K562 (cell line): ENCODE data around the gene MSH4.

Experiments used
- CEBPG ChIP-seq, 3 experiments: fragments of 200-800 bp in 1 of 3; sonication (Bioruptor generic) in 1 of 3; sonication (generic) in 1 of 3; formaldehyde crosslinking in 1 of 3; IDR thresholded peaks in 2 of 3; conservative IDR thresholded peaks in 1 of 3; 2 replicates each; pipeline versions ENCODE4 v1.6.1 to v1.8.0; 2016 to 2022; ENCODE audit warnings: missing compliant biosample characterization in 2 of 3, missing genetic modification characterization in 2 of 3, mild to moderate bottlenecking in 1 of 3, missing genetic modification reagents in 1 of 3
- EP300 ChIP-seq: IDR thresholded peaks from 2 replicates; pipeline ENCODE4 v1.6.1; 2012; ENCODE audit warnings: low read length, improper control_type of control experiment
- HCFC1 ChIP-seq: IDR thresholded peaks from 2 replicates; pipeline ENCODE4 v1.6.1; 2012; ENCODE audit warnings: low read depth, low read length, improper control_type of control experiment
- MBD2 ChIP-seq: sonication (generic); IDR thresholded peaks from 2 replicates; pipeline ENCODE4 v1.6.1; 2016; ENCODE audit warnings: low read depth, borderline replicate concordance
- RNF2 ChIP-seq: sonication (generic); IDR thresholded peaks from 2 replicates; pipeline ENCODE4 v1.6.1; 2016
- SAP30 ChIP-seq: fragments of 200-600 bp; sonication (generic); IDR thresholded peaks from 2 replicates; pipeline ENCODE4 v1.6.1; 2012; ENCODE audit warnings: borderline replicate concordance, low read depth, mild to moderate bottlenecking, moderate library complexity, low read length, control low read depth, inconsistent platforms; ENCODE audit not compliant: insufficient read depth, poor library complexity, severe bottlenecking
- TCF7L2 ChIP-seq: fragments of 150-350 bp; IDR thresholded peaks from 2 replicates; pipeline ENCODE4 v1.6.1; 2016; ENCODE audit warnings: low read depth, mild to moderate bottlenecking, low read length, moderate library complexity
- ZNF184 ChIP-seq: sonication (generic); formaldehyde crosslinking; IDR thresholded peaks from 2 replicates; pipeline ENCODE4 v1.5.0; 2020; ENCODE audit warnings: missing genetic modification reagents
- TF ChIP-seq, protein P1 (sequence below): fragments of 250-450 bp; sonication (Bioruptor Pico); IDR thresholded peaks from 2 replicates; pipeline ENCODE4 v1.4.0; 2020
- TF ChIP-seq, protein P2 (sequence below): sonication (generic); formaldehyde crosslinking; IDR thresholded peaks from 2 replicates; pipeline ENCODE4 v1.8.0; 2022; ENCODE audit warnings: mild to moderate bottlenecking, missing genetic modification reagents, borderline replicate concordance
- TF ChIP-seq, protein P3 (sequence below), 2 experiments: fragments of 450-650 bp; formaldehyde crosslinking in 1 of 2; IDR thresholded peaks; 2 replicates each; pipeline versions ENCODE4 v1.4.0 to v1.6.1; 2014 to 2020; ENCODE audit warnings: mild to moderate bottlenecking in 2 of 2, borderline replicate concordance in 1 of 2, low read depth in 1 of 2

DNA sequence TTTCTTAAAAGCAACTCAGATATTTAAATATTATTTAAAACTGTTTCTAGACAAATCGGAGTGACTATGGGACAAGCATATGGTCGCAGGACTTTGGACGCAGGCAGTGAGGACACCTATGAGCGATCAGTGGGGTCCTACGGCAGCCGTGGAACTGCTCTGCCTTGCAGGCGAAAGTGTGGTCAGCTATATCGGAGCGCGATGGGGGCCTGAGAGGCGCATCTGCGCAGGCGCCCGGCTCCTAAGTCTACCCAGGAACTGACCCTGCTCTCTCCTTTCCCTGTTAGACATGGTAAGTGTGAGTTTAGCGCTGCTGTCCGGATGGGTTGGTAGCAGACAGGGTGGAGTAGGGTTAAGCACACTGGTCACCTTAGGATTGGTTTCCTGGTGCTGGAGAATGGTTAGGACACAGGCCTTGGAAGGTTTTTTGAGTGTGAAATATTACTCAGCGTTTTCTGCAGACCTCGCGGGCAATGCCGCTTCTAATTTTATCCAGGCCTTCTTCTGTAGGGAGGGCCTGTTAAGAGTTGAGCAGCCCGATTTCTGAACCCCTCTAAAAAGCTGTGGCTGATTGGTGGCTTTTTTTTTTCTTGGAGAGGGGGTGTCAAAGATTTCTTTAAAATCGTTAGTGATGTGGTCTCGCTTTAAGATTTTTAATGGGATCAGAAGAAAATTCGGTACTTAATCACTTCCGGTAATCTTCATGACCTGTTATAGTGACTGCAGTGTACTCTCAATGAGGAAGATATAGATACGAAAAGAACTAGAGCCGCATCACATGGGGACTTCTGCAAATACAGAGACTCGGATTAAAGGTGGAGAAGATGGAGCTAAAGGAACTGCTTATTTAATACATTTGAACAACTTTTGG is 10.5 kb upstream of the MSH4 start, which contains the start of gene RABGGTB:
- TF ChIP-seq, protein P1, sequence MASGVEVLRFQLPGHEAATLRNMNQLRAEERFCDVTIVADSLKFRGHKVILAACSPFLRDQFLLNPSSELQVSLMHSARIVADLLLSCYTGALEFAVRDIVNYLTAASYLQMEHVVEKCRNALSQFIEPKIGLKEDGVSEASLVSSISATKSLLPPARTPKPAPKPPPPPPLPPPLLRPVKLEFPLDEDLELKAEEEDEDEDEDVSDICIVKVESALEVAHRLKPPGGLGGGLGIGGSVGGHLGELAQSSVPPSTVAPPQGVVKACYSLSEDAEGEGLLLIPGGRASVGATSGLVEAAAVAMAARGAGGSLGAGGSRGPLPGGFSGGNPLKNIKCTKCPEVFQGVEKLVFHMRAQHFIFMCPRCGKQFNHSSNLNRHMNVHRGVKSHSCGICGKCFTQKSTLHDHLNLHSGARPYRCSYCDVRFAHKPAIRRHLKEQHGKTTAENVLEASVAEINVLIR (CRISPR knock-in tag): no peak
- TF ChIP-seq, protein P2, sequence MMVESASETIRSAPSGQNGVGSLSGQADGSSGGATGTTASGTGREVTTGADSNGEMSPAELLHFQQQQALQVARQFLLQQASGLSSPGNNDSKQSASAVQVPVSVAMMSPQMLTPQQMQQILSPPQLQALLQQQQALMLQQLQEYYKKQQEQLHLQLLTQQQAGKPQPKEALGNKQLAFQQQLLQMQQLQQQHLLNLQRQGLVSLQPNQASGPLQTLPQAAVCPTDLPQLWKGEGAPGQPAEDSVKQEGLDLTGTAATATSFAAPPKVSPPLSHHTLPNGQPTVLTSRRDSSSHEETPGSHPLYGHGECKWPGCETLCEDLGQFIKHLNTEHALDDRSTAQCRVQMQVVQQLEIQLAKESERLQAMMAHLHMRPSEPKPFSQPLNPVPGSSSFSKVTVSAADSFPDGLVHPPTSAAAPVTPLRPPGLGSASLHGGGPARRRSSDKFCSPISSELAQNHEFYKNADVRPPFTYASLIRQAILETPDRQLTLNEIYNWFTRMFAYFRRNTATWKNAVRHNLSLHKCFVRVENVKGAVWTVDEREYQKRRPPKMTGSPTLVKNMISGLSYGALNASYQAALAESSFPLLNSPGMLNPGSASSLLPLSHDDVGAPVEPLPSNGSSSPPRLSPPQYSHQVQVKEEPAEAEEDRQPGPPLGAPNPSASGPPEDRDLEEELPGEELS: no peak
- TF ChIP-seq TCF7L2 (no peak), MBD2 (peak; percentile 82), RNF2 (peak; percentile 60; the same call in 1 of the 2 replicates), HCFC1 (peak; percentile 66), EP300 (no peak), SAP30 (no peak), CEBPG (CRISPR knock-in tag; IDR thresholded peaks at IDR 0.05) (no peak), CEBPG (tag; conservative IDR thresholded peaks at IDR 0.05 in 1 of 2, IDR thresholded peaks at IDR 0.05 in 1 of 2) (0 out of 4 replicates have a peak, but pooled peaks of 1 of the 2 experiments have one; percentile 5), ZNF184 (no peak)
- TF ChIP-seq, protein P3, sequence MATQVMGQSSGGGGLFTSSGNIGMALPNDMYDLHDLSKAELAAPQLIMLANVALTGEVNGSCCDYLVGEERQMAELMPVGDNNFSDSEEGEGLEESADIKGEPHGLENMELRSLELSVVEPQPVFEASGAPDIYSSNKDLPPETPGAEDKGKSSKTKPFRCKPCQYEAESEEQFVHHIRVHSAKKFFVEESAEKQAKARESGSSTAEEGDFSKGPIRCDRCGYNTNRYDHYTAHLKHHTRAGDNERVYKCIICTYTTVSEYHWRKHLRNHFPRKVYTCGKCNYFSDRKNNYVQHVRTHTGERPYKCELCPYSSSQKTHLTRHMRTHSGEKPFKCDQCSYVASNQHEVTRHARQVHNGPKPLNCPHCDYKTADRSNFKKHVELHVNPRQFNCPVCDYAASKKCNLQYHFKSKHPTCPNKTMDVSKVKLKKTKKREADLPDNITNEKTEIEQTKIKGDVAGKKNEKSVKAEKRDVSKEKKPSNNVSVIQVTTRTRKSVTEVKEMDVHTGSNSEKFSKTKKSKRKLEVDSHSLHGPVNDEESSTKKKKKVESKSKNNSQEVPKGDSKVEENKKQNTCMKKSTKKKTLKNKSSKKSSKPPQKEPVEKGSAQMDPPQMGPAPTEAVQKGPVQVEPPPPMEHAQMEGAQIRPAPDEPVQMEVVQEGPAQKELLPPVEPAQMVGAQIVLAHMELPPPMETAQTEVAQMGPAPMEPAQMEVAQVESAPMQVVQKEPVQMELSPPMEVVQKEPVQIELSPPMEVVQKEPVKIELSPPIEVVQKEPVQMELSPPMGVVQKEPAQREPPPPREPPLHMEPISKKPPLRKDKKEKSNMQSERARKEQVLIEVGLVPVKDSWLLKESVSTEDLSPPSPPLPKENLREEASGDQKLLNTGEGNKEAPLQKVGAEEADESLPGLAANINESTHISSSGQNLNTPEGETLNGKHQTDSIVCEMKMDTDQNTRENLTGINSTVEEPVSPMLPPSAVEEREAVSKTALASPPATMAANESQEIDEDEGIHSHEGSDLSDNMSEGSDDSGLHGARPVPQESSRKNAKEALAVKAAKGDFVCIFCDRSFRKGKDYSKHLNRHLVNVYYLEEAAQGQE (IDR thresholded peaks at IDR 0.05; ENCODE audit: borderline replicate concordance): peak; percentile 20; the same call in 1 of the 2 replicates
- TF ChIP-seq, protein P3 (CRISPR knock-in tag; IDR thresholded peaks at IDR 0.05; ENCODE audit: low read depth): no peak
